Smooth muscle cell (in vitro differentiated cells): ENCODE data around the gene CALN1. TPM values are rescaled to one million over a fixed set of nuclear protein-coding genes. Genes with fewer than 3 reads are reported as not detected.
"Not testable (repeated sequence)": the region's sequence is repeated elsewhere in the genome, so short reads cannot be mapped to it uniquely, and the experiment has no call there.

ENCODE experiments used
- DNase-seq: peaks from one replicate; lab custom pipeline; 2025; ENCODE audit not compliant: unreplicated experiment; lab: John Stamatoyannopoulos, UW
- H2AFZ ChIP-seq: fragments of 200-600 bp; sonication (generic); 2 replicates; pipeline ENCODE4 v1.6.0; 2016; ENCODE audit warnings: antibody characterized with exemption, low read depth, mild to moderate bottlenecking
- H3F3A ChIP-seq: fragments of 200-600 bp; sonication (generic); 2 replicates; pipeline ENCODE4 v1.6.0; 2017; ENCODE audit warnings: antibody characterized with exemption, low read depth
- H3K27ac ChIP-seq: fragments of 200-600 bp; sonication (generic); 2 replicates; pipeline ENCODE4 v1.5.1; 2016; ENCODE audit warnings: low read depth, mild to moderate bottlenecking
- H3K27me3 ChIP-seq: fragments of 200-600 bp; sonication (generic); 2 replicates; pipeline ENCODE4 v1.6.1; 2016; ENCODE audit warnings: low read depth, mild to moderate bottlenecking
- H3K36me3 ChIP-seq: fragments of 200-600 bp; sonication (generic); 2 replicates; pipeline ENCODE4 v1.5.1; 2016; ENCODE audit warnings: low read depth
- H3K4me1 ChIP-seq: fragments of 200-600 bp; sonication (generic); 2 replicates; pipeline ENCODE4 v1.5.1; 2016; ENCODE audit warnings: low read depth
- H3K4me2 ChIP-seq: fragments of 200-600 bp; sonication (generic); 2 replicates; pipeline ENCODE4 v1.6.0; 2016; ENCODE audit warnings: mild to moderate bottlenecking
- H3K4me3 ChIP-seq: fragments of 200-600 bp; sonication (generic); 2 replicates; pipeline ENCODE4 v1.5.1; 2016; ENCODE audit warnings: mild to moderate bottlenecking
- H3K79me2 ChIP-seq: fragments of 200-600 bp; sonication (generic); 2 replicates; pipeline ENCODE4 v1.6.0; 2016; ENCODE audit warnings: low read depth, mild to moderate bottlenecking
- H3K9ac ChIP-seq: fragments of 200-600 bp; sonication (generic); 2 replicates; pipeline ENCODE4 v1.6.0; 2016; ENCODE audit warnings: low read depth
- H3K9me3 ChIP-seq: fragments of 200-600 bp; sonication (generic); replicated peaks from 2 replicates; pipeline ENCODE4 v1.5.1; 2016; ENCODE audit warnings: low read depth
- H4K20me1 ChIP-seq: fragments of 200-600 bp; sonication (generic); 2 replicates; pipeline ENCODE4 v1.6.0; 2016; ENCODE audit warnings: low read depth
- CTCF ChIP-seq: fragments of 200-600 bp; sonication (generic); IDR thresholded peaks from 2 replicates; pipeline ENCODE4 v1.5.1; 2017; ENCODE audit warnings: borderline replicate concordance, mild to moderate bottlenecking, antibody characterized with exemption; ENCODE audit not compliant: insufficient read depth, poor library complexity, severe bottlenecking
- WGBS: methylation state at CpG from one replicate; pipeline ENCODE4 v1.1.7; 2016; ENCODE audit warnings: low lambda C conversion rate; 5-methylcytosine and 5-hydroxymethylcytosine counted together
- polyA plus RNA-seq: library from polyadenylated mRNA; unstranded; fragments of >200 nt; fragmentation: Nextera tagmentation; extraction: Ambion mirVana; gene quantifications from 2 replicates; pipeline ENCODE4 v1.2.1, GENCODE V29; 2016
- total RNA-seq: library from RNA; depleted of rRNA; stranded (reverse); fragments of >200 nt; gene quantifications from 2 replicates; pipeline ENCODE4 v1.2.3, GENCODE V29; 2014

Gene CALN1
- total RNA-seq (not detected in 2 replicates), polyA plus RNA-seq (0.24 TPM in 1 of 2 replicates, not detected in the other)

- H3K79me2 ChIP-seq, H3K4me1 ChIP-seq, H3K9ac ChIP-seq, H3K36me3 ChIP-seq, H3K9me3 ChIP-seq, H3K4me3 ChIP-seq, H2AFZ ChIP-seq, H3K27ac ChIP-seq, H3F3A ChIP-seq, H3K4me2 ChIP-seq, DNase-seq, H4K20me1 ChIP-seq: not testable (repeated sequence)
- WGBS: 96% methylated on average over 21 of the region's 21 CpGs
- H3K27me3 ChIP-seq: peaks cover 10% of the 10 kb centered on the region
Observed at GRCh38 chr7:72412121-72412618, at the start of gene CALN1. TSS of gene CALN1 (minus strand) at chr7:72412338.

GRCh38 chr7:72453471-72453870 lies 41.3 kb upstream of the CALN1 start:
- H4K20me1 ChIP-seq: no peaks in the 10 kb centered on the region
- no peak overlapping the region for H3K4me2 ChIP-seq
- H3K79me2 ChIP-seq: no peaks in the 10 kb centered on the region
- no peaks in the 10 kb centered on the region for H3K9me3 ChIP-seq
- peaks cover 4% of the 10 kb centered on the region for H3K27me3 ChIP-seq
- no peak for TF ChIP-seq CTCF
- no peaks in the 10 kb centered on the region for H3K4me1 ChIP-seq
- DNase-seq: no peak
- no peaks in the 10 kb centered on the region for H3K36me3 ChIP-seq
- no peak overlapping the region for H2AFZ ChIP-seq
- H3K27ac ChIP-seq: no peak overlapping the region
- H3F3A ChIP-seq: no peaks in the 10 kb centered on the region
- no peak overlapping the region for H3K4me3 ChIP-seq
- 95% methylated on average over 1 of the region's 1 CpG for WGBS
- no peak overlapping the region for H3K9ac ChIP-seq

DNA sequence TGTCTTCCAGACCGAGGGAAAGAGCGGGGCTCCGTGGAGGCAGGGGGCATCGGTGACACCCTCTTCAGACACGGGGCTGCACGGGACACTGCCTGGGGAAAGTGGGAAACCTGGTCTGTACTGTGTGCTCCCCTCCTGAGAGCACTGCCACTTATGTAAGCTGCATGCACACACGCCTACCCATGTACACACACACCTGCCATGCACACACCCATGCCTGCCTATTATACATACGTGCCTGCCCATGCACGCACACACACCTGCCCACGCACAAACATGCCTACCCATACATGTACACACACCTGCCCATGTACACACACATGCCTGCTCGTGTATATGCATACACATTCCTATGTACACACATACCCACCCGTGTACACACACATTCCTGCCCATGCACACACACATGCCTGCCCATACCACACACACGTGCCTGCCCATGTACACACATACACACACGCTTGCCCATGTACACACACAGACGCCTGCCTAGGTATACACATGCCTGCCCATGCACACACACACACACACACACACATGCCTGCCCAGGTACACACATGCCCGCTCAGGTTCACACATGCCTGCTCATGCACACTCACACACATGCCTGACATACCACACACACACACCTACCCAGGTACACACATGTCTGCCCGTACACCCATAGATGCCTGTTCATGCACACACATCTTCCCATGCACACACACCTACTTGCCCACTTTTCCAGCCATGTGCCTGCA lies 35.5 kb upstream of the CALN1 start:
- 94% methylated on average over 17 of the region's 17 CpGs for WGBS
- no peak overlapping the region for H2AFZ ChIP-seq
- H3K27ac ChIP-seq: no peak overlapping the region

More for the DNA sequence above, 35.5 kb upstream of the CALN1 start:
- Histone ChIP-seq H3K9me3 (no peaks in the 10 kb centered on the region), H4K20me1 (no peaks in the 10 kb centered on the region), H3K27me3 (peaks cover 31% of the 10 kb centered on the region), H3K4me3 (no peak overlapping the region), H3F3A (no peaks in the 10 kb centered on the region), H3K9ac (no peak overlapping the region), H3K36me3 (no peaks in the 10 kb centered on the region), H3K4me2 (no peak overlapping the region), H3K4me1 (no peaks in the 10 kb centered on the region), H3K79me2 (no peaks in the 10 kb centered on the region)
- no peak for DNase-seq
- TF ChIP-seq CTCF: no peak
